Measurements from ENCODE around the gene ABCB11. TPM values are rescaled to one million over a fixed set of nuclear protein-coding genes. Genes with fewer than 3 reads are reported as not detected.

Gene ABCB11
- total RNA-seq, 1 donor from 2014 or later: 0.05 TPM

GRCh38 chr2:168952424-168952823 lies 78.7 kb downstream of the ABCB11 start:
- Histone ChIP-seq H3K9me3 (replicated peaks) (peaks cover 28% of the 10 kb centered on the region), H3K36me3 (no peaks in the 10 kb centered on the region), H3K4me3 (no peak overlapping the region), H3K27ac (replicated peaks) (no peak overlapping the region), H3K27me3 (ENCODE audit: low read depth) (no peaks in the 10 kb centered on the region), H3K4me1 (no peaks in the 10 kb centered on the region)
- intact Hi-C loops (cut with micrococcal nuclease): no loop called here
- DNase-seq: no peak
- TF ChIP-seq CTCF (IDR thresholded peaks at IDR 0.05; ENCODE audit: borderline replicate concordance): no peak

DNA sequence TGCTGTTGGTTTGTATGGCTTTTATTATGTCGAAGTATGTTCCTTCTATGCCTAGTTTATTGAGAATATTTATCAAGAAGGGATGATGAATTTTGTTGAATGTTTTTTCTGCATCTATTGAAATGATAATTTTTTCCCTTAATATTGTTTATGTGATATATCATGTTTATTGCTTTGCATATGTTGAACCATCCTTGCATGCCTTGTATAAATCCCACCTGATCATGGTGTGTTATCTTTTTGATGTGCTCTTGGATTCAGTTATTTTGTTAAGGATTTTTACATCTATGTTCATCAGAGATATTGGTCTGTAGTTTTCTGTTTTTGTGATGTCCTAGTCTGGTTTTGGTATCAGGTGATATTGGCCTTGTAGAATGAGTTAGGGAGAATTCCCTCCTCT lies 79.3 kb downstream of the ABCB11 start:
- TF ChIP-seq CTCF (IDR thresholded peaks at IDR 0.05; ENCODE audit: borderline replicate concordance): no peak
- Histone ChIP-seq H3K4me1 (no peaks in the 10 kb centered on the region), H3K9me3 (replicated peaks) (peaks cover 28% of the 10 kb centered on the region), H3K27me3 (ENCODE audit: low read depth) (no peaks in the 10 kb centered on the region), H3K27ac (replicated peaks) (no peak overlapping the region), H3K36me3 (no peaks in the 10 kb centered on the region), H3K4me3 (no peak overlapping the region)
- intact Hi-C loops (cut with micrococcal nuclease): no loop called here
- DNase-seq: no peak

DNA sequence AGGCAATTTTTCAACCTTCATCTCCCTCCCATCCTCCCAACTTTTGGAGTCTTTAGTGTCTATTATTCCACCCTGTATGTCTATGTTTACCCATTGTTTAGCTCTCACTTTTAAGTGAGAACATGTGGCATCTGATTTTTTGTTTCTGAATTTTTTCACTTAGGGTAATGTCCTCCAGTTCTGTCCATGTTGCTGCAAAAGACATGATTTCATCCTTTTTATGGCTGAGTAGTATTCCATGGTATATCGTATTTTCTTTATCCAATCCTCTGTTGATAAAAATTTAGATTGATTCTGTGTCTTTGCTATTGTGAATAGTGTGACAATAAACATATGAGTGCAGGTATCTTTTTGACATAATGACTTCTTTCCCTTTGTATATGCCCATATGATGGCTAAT lies 81.8 kb downstream of the ABCB11 start:
- peaks cover 23% of the 10 kb centered on the region for H3K9me3 ChIP-seq (replicated peaks)
- no peak overlapping the region for H3K27ac ChIP-seq (replicated peaks)
- no peak for TF ChIP-seq CTCF (IDR thresholded peaks at IDR 0.05; ENCODE audit: borderline replicate concordance)
- intact Hi-C loops (cut with micrococcal nuclease): no loop called here
- H3K4me1 ChIP-seq: no peaks in the 10 kb centered on the region
- peaks cover 4% of the 10 kb centered on the region for H3K27me3 ChIP-seq (ENCODE audit: low read depth)
- no peak for DNase-seq
- no peak overlapping the region for H3K4me3 ChIP-seq
- no peaks in the 10 kb centered on the region for H3K36me3 ChIP-seq

DNA sequence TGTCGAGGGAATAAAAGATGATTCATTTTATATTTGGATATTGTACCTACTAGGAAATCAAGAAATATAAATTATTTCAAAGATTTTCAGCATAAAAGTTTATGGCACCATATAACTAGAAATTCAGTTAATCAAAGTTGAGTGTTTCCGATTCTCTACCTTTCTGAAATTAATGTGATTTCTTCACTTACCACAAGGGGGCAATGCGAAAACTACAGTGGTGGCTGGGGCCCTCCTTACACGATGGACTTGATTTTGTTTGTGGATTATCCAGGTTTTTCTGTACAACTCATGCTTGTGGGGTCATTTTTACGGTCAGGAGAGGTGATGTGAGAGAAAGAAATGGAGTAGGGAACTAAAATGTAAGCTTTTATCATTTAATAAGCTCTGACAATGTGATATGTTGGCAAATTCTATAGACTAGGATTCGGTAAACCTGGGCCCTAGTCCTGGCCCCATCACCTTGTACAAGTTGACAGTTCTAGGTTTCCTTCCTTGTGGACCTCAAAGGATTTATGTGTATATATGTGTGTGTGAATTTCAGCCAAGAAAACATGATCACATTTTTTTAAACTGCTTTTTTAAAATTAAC lies 82.4 kb downstream of the ABCB11 start:
- Histone ChIP-seq H3K27me3 (ENCODE audit: low read depth) (peaks cover 7% of the 10 kb centered on the region), H3K4me3 (no peak overlapping the region), H3K9me3 (replicated peaks) (peaks cover 22% of the 10 kb centered on the region), H3K36me3 (no peaks in the 10 kb centered on the region), H3K27ac (replicated peaks) (no peak overlapping the region), H3K4me1 (no peaks in the 10 kb centered on the region)
- DNase-seq: no peak
- intact Hi-C loops (cut with micrococcal nuclease): no loop called here
- TF ChIP-seq CTCF (IDR thresholded peaks at IDR 0.05; ENCODE audit: borderline replicate concordance): peak; percentile 54

DNA sequence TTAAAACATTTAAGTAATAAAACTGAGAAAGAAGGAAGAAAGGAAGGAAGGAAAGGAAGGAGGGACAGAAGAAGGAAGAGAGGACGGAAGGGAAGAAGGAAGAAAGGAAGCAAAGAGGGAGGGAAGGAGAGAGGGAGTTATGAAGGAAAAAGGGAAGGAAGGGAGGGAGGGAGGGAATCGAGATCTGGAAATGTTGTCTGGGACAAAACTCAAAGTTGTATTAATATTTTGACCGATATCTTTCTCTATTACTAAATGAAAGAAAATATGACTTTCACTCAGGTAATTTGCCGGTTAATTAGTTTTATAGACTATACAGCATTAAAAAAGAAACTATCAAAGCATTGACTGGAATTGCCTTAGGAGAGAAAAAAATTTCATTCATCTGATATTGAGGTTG lies 85.6 kb downstream of the ABCB11 start:
- Histone ChIP-seq H3K4me3 (no peak overlapping the region), H3K36me3 (no peaks in the 10 kb centered on the region), H3K27ac (replicated peaks) (no peak overlapping the region), H3K9me3 (replicated peaks) (peaks cover 7% of the 10 kb centered on the region), H3K4me1 (no peaks in the 10 kb centered on the region), H3K27me3 (ENCODE audit: low read depth) (peaks cover 7% of the 10 kb centered on the region)
- no peak for TF ChIP-seq CTCF (IDR thresholded peaks at IDR 0.05; ENCODE audit: borderline replicate concordance)
- intact Hi-C loops (cut with micrococcal nuclease): no loop called here
- no peak for DNase-seq
